ENCODE data around the gene SBK3.

DNA sequence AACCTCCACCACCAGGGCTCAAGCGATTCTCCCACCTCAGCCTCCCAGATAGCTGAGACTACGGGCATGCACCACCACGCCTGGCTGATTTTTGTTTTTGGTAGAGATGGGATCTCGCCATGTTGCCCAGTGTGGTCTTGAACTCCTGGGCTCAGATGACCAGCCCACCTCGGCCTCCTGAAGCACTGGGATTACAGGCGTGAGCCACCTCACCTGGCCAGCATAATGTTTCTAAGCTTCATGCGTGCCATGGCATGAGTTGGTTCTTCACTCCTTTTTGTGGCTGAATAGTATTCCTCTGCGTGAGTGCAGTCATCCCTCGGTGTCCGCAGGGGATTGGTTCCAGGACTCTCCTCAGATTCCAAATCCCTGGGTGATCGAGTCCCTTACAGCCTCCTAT, 39.5 kb upstream of the SBK3 start:
- TF ChIP-seq CTCF (IDR thresholded peaks at IDR 0.05) (no peak), POLR2AphosphoS5 (IDR thresholded peaks at IDR 0.05) (no peak), POLR2A (IDR thresholded peaks at IDR 0.05) (no peak)

Measured in stomach (tissue), 4 donors.